ENCODE measurements around the gene NCAPG2. TPM values are rescaled to one million over a fixed set of nuclear protein-coding genes. Genes with fewer than 3 reads are reported as not detected.

Gene NCAPG2
- total and polyA plus RNA-seq, 2 experiments from 2014 or later, result 10.8 to 14.0 TPM

GRCh38 chr7:158609313-158609974 lies 95.2 kb downstream of the NCAPG2 start:
- Histone ChIP-seq H3K4me3 (no peak overlapping the region), H3K27me3 (no peaks in the 10 kb centered on the region), H3K27ac (no peak overlapping the region), H3K36me3 (no peaks in the 10 kb centered on the region), H3K9me3 (ENCODE audit: low read depth) (no peaks in the 10 kb centered on the region), H3K4me1 (ENCODE audit: low read depth) (no peaks in the 10 kb centered on the region)
- no peak for DNase-seq (ENCODE audit: low read depth in 1 of 2, low spot score in 1 of 2)
- no peak for TF ChIP-seq CTCF (IDR thresholded peaks at IDR 0.05; ENCODE audit: low read depth, low read length)

- Histone ChIP-seq H3K36me3 (no peaks in the 10 kb centered on the region), H3K27ac (no peak overlapping the region), H3K27me3 (no peaks in the 10 kb centered on the region), H3K4me3 (no peak overlapping the region), H3K4me1 (ENCODE audit: low read depth) (no peaks in the 10 kb centered on the region), H3K9me3 (ENCODE audit: low read depth) (no peaks in the 10 kb centered on the region)
- DNase-seq (ENCODE audit: low read depth in 1 of 2, low spot score in 1 of 2), result no peak
- no peak for TF ChIP-seq CTCF (IDR thresholded peaks at IDR 0.05; ENCODE audit: low read depth, low read length)
Observed at GRCh38 chr7:158607563-158607962, 97.0 kb downstream of the NCAPG2 start.

GRCh38 chr7:158606671-158607424 lies 97.8 kb downstream of the NCAPG2 start:
- Histone ChIP-seq H3K4me3 (no peak overlapping the region), H3K27ac (no peak overlapping the region), H3K36me3 (no peaks in the 10 kb centered on the region), H3K27me3 (no peaks in the 10 kb centered on the region), H3K4me1 (ENCODE audit: low read depth) (no peaks in the 10 kb centered on the region), H3K9me3 (ENCODE audit: low read depth) (no peaks in the 10 kb centered on the region)
- DNase-seq (ENCODE audit: low read depth in 1 of 2, low spot score in 1 of 2), result no peak
- no peak for TF ChIP-seq CTCF (IDR thresholded peaks at IDR 0.05; ENCODE audit: low read depth, low read length)

GRCh38 chr7:158606129-158606528 lies 98.5 kb downstream of the NCAPG2 start:
- Histone ChIP-seq H3K27ac (no peak overlapping the region), H3K9me3 (ENCODE audit: low read depth) (no peaks in the 10 kb centered on the region), H3K27me3 (no peaks in the 10 kb centered on the region), H3K4me3 (no peak overlapping the region), H3K36me3 (no peaks in the 10 kb centered on the region), H3K4me1 (ENCODE audit: low read depth) (no peaks in the 10 kb centered on the region)
- TF ChIP-seq CTCF (IDR thresholded peaks at IDR 0.05; ENCODE audit: low read depth, low read length), result no peak
- peak in 1 of 2 donors; percentile 34 for DNase-seq (ENCODE audit: low read depth in 1 of 2, low spot score in 1 of 2)

- TF ChIP-seq CTCF (IDR thresholded peaks at IDR 0.05; ENCODE audit: low read depth, low read length), result no peak
- no peak overlapping the region for H3K4me3 ChIP-seq
- no peaks in the 10 kb centered on the region for H3K36me3 ChIP-seq
- no peak overlapping the region for H3K27ac ChIP-seq
- H3K27me3 ChIP-seq, result no peaks in the 10 kb centered on the region
- no peaks in the 10 kb centered on the region for H3K4me1 ChIP-seq (ENCODE audit: low read depth)
- no peak for DNase-seq (ENCODE audit: low read depth in 1 of 2, low spot score in 1 of 2)
- no peaks in the 10 kb centered on the region for H3K9me3 ChIP-seq (ENCODE audit: low read depth)
Observed at GRCh38 chr7:158603773-158604755, 100.5 kb downstream of the NCAPG2 start.

All from cardiac muscle cell (in vitro differentiated cells and primary cell).